K562 (cell line): ENCODE data around the gene PAQR6. TPM values are rescaled to one million over a fixed set of nuclear protein-coding genes. Genes with fewer than 3 reads are reported as not detected.

ENCODE experiments used
- BHLHE40 ChIP-seq: IDR thresholded peaks from 2 replicates; pipeline ENCODE4 v1.6.1; 2011; ENCODE audit warnings: low read length, improper control_type of control experiment
- DDX20 ChIP-seq: fragments of 450-650 bp; IDR thresholded peaks from 2 replicates; pipeline ENCODE4 v1.6.1; 2016; ENCODE audit warnings: missing genetic modification characterization, low read depth, mild to moderate bottlenecking, missing compliant biosample characterization, moderate library complexity
- DPF2 ChIP-seq: fragments of 450-650 bp; IDR thresholded peaks from 2 replicates; pipeline ENCODE4 v1.6.1; 2016
- GTF2B ChIP-seq: IDR thresholded peaks from 2 replicates; pipeline ENCODE4 v1.6.1; 2011; ENCODE audit not compliant: insufficient read length; ENCODE audit errors: extremely low read depth
- MGA ChIP-seq: fragments of 450-650 bp; IDR thresholded peaks from 2 replicates; pipeline ENCODE4 v1.6.1; 2016; ENCODE audit warnings: mild to moderate bottlenecking, moderate library complexity
- SP1 ChIP-seq: sonication (generic); formaldehyde crosslinking; IDR thresholded peaks from 2 replicates; pipeline ENCODE4 v1.8.1; 2022; ENCODE audit warnings: mild to moderate bottlenecking, missing genetic modification reagents
- SP2 ChIP-seq: IDR thresholded peaks from 2 replicates; pipeline ENCODE4 v1.6.1; 2011; ENCODE audit warnings: mild to moderate bottlenecking, low read depth, low read length, moderate library complexity; ENCODE audit not compliant: poor library complexity, severe bottlenecking; ENCODE audit errors: extremely low read depth
- TAF9B ChIP-seq: fragments of 450-650 bp; IDR thresholded peaks from 2 replicates; pipeline ENCODE4 v1.6.1; 2018; ENCODE audit warnings: mild to moderate bottlenecking; ENCODE audit not compliant: partially characterized antibody
- polyA plus RNA-seq, 8 experiments: library from polyadenylated mRNA; depleted of rRNA in 4 of 8; stranded (reverse) in 5 of 8; unstranded in 3 of 8; fragments of >200 nt; fragmentation: Nextera tagmentation in 2 of 8; fragmentation: Illumina TruSeq in 1 of 8; extraction: Ambion mirVana in 2 of 8; extraction: Trizol in 1 of 8; gene quantifications; 2 replicates each; pipeline versions ENCODE4 v1.2.1 to v1.2.3, GENCODE V29; 2011 to 2014; ENCODE audit warnings: inconsistent platforms in 1 of 8, missing spikeins in 1 of 8
- total RNA-seq, 7 experiments: library from RNA; depleted of rRNA in 6 of 7; stranded (reverse); fragments of >200 nt in 6 of 7; fragmentation: Illumina TruSeq in 2 of 7; extraction: Trizol in 2 of 7; gene quantifications; 2 replicates each; pipeline versions ENCODE4 v1.2.1 to v1.2.3, GENCODE V29; 2011 to 2021; ENCODE audit warnings: low replicate concordance in 1 of 7
- TF ChIP-seq, protein P1 (sequence below), 2 experiments: IDR thresholded peaks in 1 of 2; conservative IDR thresholded peaks in 1 of 2; 2 replicates each; pipeline ENCODE4 v1.6.1; 2016; ENCODE audit warnings: low read depth in 2 of 2, mild to moderate bottlenecking in 1 of 2, missing compliant biosample characterization in 1 of 2, missing genetic modification characterization in 1 of 2, moderate library complexity in 1 of 2
- TF ChIP-seq, protein P2 (sequence below), 2 experiments: fragments of 450-650 bp in 1 of 2; sonication (generic) in 1 of 2; formaldehyde crosslinking in 1 of 2; IDR thresholded peaks in 1 of 2; conservative IDR thresholded peaks in 1 of 2; 2 replicates each; pipeline versions ENCODE4 v1.6.1 to v1.8.1; 2016 to 2023; ENCODE audit warnings: mild to moderate bottlenecking in 2 of 2, moderate library complexity in 2 of 2, inconsistent platforms in 1 of 2, missing genetic modification reagents in 1 of 2

PAQR6 gene
- total and polyA plus RNA-seq, 9 of the 15 experiments (the other 6 are each of a cell fraction or from before 2014, with no cell fraction given): 0.07 to 1.8 (median 0.62) TPM

- TF ChIP-seq, protein P1, sequence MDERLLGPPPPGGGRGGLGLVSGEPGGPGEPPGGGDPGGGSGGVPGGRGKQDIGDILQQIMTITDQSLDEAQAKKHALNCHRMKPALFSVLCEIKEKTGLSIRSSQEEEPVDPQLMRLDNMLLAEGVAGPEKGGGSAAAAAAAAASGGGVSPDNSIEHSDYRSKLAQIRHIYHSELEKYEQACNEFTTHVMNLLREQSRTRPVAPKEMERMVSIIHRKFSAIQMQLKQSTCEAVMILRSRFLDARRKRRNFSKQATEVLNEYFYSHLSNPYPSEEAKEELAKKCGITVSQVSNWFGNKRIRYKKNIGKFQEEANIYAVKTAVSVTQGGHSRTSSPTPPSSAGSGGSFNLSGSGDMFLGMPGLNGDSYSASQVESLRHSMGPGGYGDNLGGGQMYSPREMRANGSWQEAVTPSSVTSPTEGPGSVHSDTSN (CRISPR knock-in tag; IDR thresholded peaks at IDR 0.05; ENCODE audit: low read depth): no peak
- TF ChIP-seq, protein P1 (tag; conservative IDR thresholded peaks at IDR 0.05; ENCODE audit: low read depth): no peak; the same call in 1 of the 2 replicates
- TF ChIP-seq, protein P2, sequence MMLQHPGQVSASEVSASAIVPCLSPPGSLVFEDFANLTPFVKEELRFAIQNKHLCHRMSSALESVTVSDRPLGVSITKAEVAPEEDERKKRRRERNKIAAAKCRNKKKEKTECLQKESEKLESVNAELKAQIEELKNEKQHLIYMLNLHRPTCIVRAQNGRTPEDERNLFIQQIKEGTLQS (IDR thresholded peaks at IDR 0.05): peak; percentile 59
- TF ChIP-seq, protein P2 (CRISPR knock-in tag; conservative IDR thresholded peaks at IDR 0.05): no peak
- TF ChIP-seq TAF9B: peak; percentile 69
- peak; percentile 25; the same call in 1 of the 2 replicates for TF ChIP-seq DPF2
- no peak for TF ChIP-seq MGA
- no peak for TF ChIP-seq SP2
- no peak for TF ChIP-seq DDX20 (tag)
- TF ChIP-seq SP1 (CRISPR knock-in tag): no peak
- no peak for TF ChIP-seq GTF2B
- peak; percentile 97 for TF ChIP-seq BHLHE40
These were observed 33.4 kb upstream of the PAQR6 start (continued) for GRCh38 chr1:156281281-156281680.
